ENCODE data around the gene BCL6B. TPM values are rescaled to one million over a fixed set of nuclear protein-coding genes. Genes with fewer than 3 reads are reported as not detected.

The BCL6B gene
- total RNA-seq, 1 experiment from 2014 or later = 0.57 TPM

- Histone ChIP-seq H3K4me3 (replicated peaks in 1 of 2; ENCODE audit: low read depth in 1 of 2, low read length in 2 of 2) (no peak overlapping the region), H3K79me2 (ENCODE audit: insufficient read depth, low read length) (no peaks in the 10 kb centered on the region), H3K27ac (ENCODE audit: low read depth, low read length) (no peak overlapping the region), H3K4me2 (ENCODE audit: low read length) (no peak overlapping the region), H3K9me2 (ENCODE audit: insufficient read depth) (no peaks in the 10 kb centered on the region), H3K36me3 (ENCODE audit: control insufficient read depth in 1 of 2, insufficient read depth in 2 of 2, low read length in 2 of 2) (no peaks in the 10 kb centered on the region), H3K4me1 (ENCODE audit: control insufficient read depth in 1 of 2, insufficient read depth in 2 of 2, low read length in 2 of 2) (peaks cover 2 to 30% of the 10 kb centered on the region in 2 experiments; a peak in 2 of 4 replicates), H4K20me1 (ENCODE audit: insufficient read depth) (no peaks in the 10 kb centered on the region), H3K9ac (ENCODE audit: low read length) (no peak overlapping the region), H3K9me3 (ENCODE audit: control insufficient read depth in 1 of 2, insufficient read depth in 1 of 2, low read depth in 1 of 2, low read length in 2 of 2) (no peaks in the 10 kb centered on the region), H2AFZ (ENCODE audit: low read depth, low read length, poor library complexity, severe bottlenecking) (no peak overlapping the region), H3K27me3 (ENCODE audit: insufficient read depth, low read length) (no peaks in the 10 kb centered on the region)
- ChIA-PET POLR2A (no interaction called here), RAD21 (ENCODE audit: low non-redundant PET in 1 of 2, low total read pairs in 2 of 2, uncharacterized antibody in 2 of 2, unreplicated experiment in 2 of 2) (interaction anchor here in 1 of 2 experiments (0.9 kb wide), 1 partner anchor 22 kb away, joined by 3 read pairs; no protein-coding TSS in a partner anchor), CTCF (no interaction called here)
- TF ChIP-seq CEBPB (IDR thresholded peaks at IDR 0.05; ENCODE audit: low read depth) (no peak), FOSL1 (IDR thresholded peaks at IDR 0.05; ENCODE audit: low read depth) (no peak), JUND (IDR thresholded peaks at IDR 0.05) (no peak), ELF1 (IDR thresholded peaks at IDR 0.05; ENCODE audit: borderline replicate concordance, low read depth) (no peak), TCF7L2 (IDR thresholded peaks at IDR 0.05; ENCODE audit: borderline replicate concordance, extremely low read depth, insufficient read depth, insufficient read length) (no peak), RAD21 (IDR thresholded peaks at IDR 0.05; ENCODE audit: low read depth) (no peak), EZH2phosphoT487 (IDR thresholded peaks at IDR 0.05; ENCODE audit: borderline replicate concordance) (no peak), YY1 (IDR thresholded peaks at IDR 0.05; ENCODE audit: extremely low read depth, insufficient replicate concordance, low read depth, low read length) (no peak), ZBTB33 (IDR thresholded peaks at IDR 0.05; ENCODE audit: extremely low read depth, insufficient replicate concordance, low read length) (no peak), MAX (IDR thresholded peaks at IDR 0.05) (no peak), POLR2AphosphoS5 (IDR thresholded peaks at IDR 0.05; ENCODE audit: low read depth, low read length) (no peak), CBX3 (IDR thresholded peaks at IDR 0.05; ENCODE audit: low read depth) (no peak), ATF3 (IDR thresholded peaks at IDR 0.05) (no peak), EGR1 (IDR thresholded peaks at IDR 0.05; ENCODE audit: low read depth) (no peak), POLR2A (IDR thresholded peaks at IDR 0.05; ENCODE audit: borderline replicate concordance, extremely low read depth, insufficient read depth, insufficient read length) (no peak), ZFX (IDR thresholded peaks at IDR 0.05) (no peak)
- intact Hi-C loops (cut with micrococcal nuclease) = no loop called here
- DNase-seq (ENCODE audit: low read depth, low spot score) (no peak), ATAC-seq (no peak)
- no TSS peak for BruUV-seq (replicated peaks)
Observed at GRCh38 chr17:7027335-7027734, 4.5 kb downstream of the BCL6B start.
